Tibial artery (tissue), 4 donors: ENCODE data around the gene WDR64.

Source experiments
- DNase-seq, 2 donors: peaks; one replicate each; pipeline ENCODE4 v3.0.0-alpha.2; 2019
- H3K27ac ChIP-seq, 2 donors: fragments of 200-600 bp; sonication (generic) in 1 of 2; 1 replicate in 1 of 2; 2 replicates in 1 of 2; pipeline ENCODE4 v1.5.1; 2018 to 2019; ENCODE audit warnings: mild to moderate bottlenecking in 1 of 2
- H3K27me3 ChIP-seq, 2 donors: fragments of 200-600 bp; sonication (generic) in 1 of 2; one replicate each; pipeline versions ENCODE4 v1.5.1 to v1.6.0; 2016 to 2019
- H3K36me3 ChIP-seq, 3 donors: fragments of 200-600 bp; sonication (generic) in 2 of 3; one replicate each; pipeline ENCODE4 v1.5.1; 2016 to 2019; ENCODE audit warnings: mild to moderate bottlenecking in 2 of 3
- H3K4me1 ChIP-seq, 4 donors: fragments of 200-600 bp; sonication (generic) in 2 of 4; 1 replicate in 3 of 4; 2 replicates in 1 of 4; pipeline ENCODE4 v1.5.1; 2016 to 2019
- H3K4me3 ChIP-seq, 2 donors: fragments of 200-600 bp; sonication (generic) in 1 of 2; 1 replicate in 1 of 2; 2 replicates in 1 of 2; pipeline ENCODE4 v1.5.1; 2018 to 2019; ENCODE audit warnings: mild to moderate bottlenecking in 2 of 2
- H3K9me3 ChIP-seq, 3 donors: fragments of 200-600 bp; sonication (generic) in 1 of 3; one replicate each; pipeline ENCODE4 v1.5.1; 2016 to 2019
- CTCF ChIP-seq, 2 experiments: fragments of 200-600 bp in 1 of 2; fragments of 450-650 bp in 1 of 2; IDR thresholded peaks; one replicate each; pipeline ENCODE4 v1.5.1; 2017 to 2019; ENCODE audit warnings: antibody characterized with exemption in 2 of 2, mild to moderate bottlenecking in 1 of 2, moderate library complexity in 1 of 2
- intact Hi-C: fragments of 100-400 bp; cut with DNase I; formaldehyde crosslinking; loops from one replicate; pipeline ENCODE4 v1.15.0; 2023; ENCODE audit warnings: low total_unique reads

WDR64 gene

GRCh38 chr1:241612533-241613477 lies 39.3 kb upstream of the WDR64 start:
- intact Hi-C loops = loop anchor here (2.0 kb wide), 1 partner anchor 222 kb away; no protein-coding TSS in a partner anchor
- TF ChIP-seq CTCF (IDR thresholded peaks at IDR 0.05) = no peak
- H3K9me3 ChIP-seq = no peaks in the 10 kb centered on the region
- H3K36me3 ChIP-seq = no peaks in the 10 kb centered on the region
- no peaks in the 10 kb centered on the region for H3K4me1 ChIP-seq
- H3K27me3 ChIP-seq = no peaks in the 10 kb centered on the region
- no peak for DNase-seq
- no peak overlapping the region for H3K4me3 ChIP-seq
- H3K27ac ChIP-seq = no peak overlapping the region

GRCh38 chr1:241614144-241614543 lies 37.9 kb upstream of the WDR64 start:
- no peak overlapping the region for H3K27ac ChIP-seq
- no peaks in the 10 kb centered on the region for H3K4me1 ChIP-seq
- H3K4me3 ChIP-seq = no peak overlapping the region
- H3K36me3 ChIP-seq = no peaks in the 10 kb centered on the region
- no peak for DNase-seq
- H3K9me3 ChIP-seq = no peaks in the 10 kb centered on the region
- H3K27me3 ChIP-seq = no peaks in the 10 kb centered on the region
- no peak for TF ChIP-seq CTCF (IDR thresholded peaks at IDR 0.05)
- intact Hi-C loops = no loop called here

- intact Hi-C loops = no loop called here
- Histone ChIP-seq H3K27ac (no peak overlapping the region), H3K4me1 (no peaks in the 10 kb centered on the region), H3K36me3 (no peaks in the 10 kb centered on the region), H3K4me3 (no peak overlapping the region), H3K9me3 (no peaks in the 10 kb centered on the region), H3K27me3 (no peaks in the 10 kb centered on the region)
- no peak for DNase-seq
- TF ChIP-seq CTCF (IDR thresholded peaks at IDR 0.05) = no peak
Measured at GRCh38 chr1:241614572-241614971, 37.5 kb upstream of the WDR64 start.

- Histone ChIP-seq H3K4me3 (no peak overlapping the region), H3K27me3 (no peaks in the 10 kb centered on the region), H3K9me3 (no peaks in the 10 kb centered on the region), H3K4me1 (no peaks in the 10 kb centered on the region), H3K36me3 (no peaks in the 10 kb centered on the region), H3K27ac (no peak overlapping the region)
- no peak for TF ChIP-seq CTCF (IDR thresholded peaks at IDR 0.05)
- intact Hi-C loops = no loop called here
- no peak for DNase-seq
Measured at GRCh38 chr1:241615043-241615974, 36.8 kb upstream of the WDR64 start.

- no peaks in the 10 kb centered on the region for H3K36me3 ChIP-seq
- intact Hi-C loops = no loop called here
- H3K4me1 ChIP-seq = no peaks in the 10 kb centered on the region
- no peaks in the 10 kb centered on the region for H3K9me3 ChIP-seq
- no peak overlapping the region for H3K4me3 ChIP-seq
- no peaks in the 10 kb centered on the region for H3K27me3 ChIP-seq
- TF ChIP-seq CTCF (IDR thresholded peaks at IDR 0.05) = no peak
- H3K27ac ChIP-seq = no peak overlapping the region
- DNase-seq = no peak
Measured at GRCh38 chr1:241617426-241617825, 34.7 kb upstream of the WDR64 start.
